ENCODE measurements around the gene GBE1.
"Not testable (repeated sequence)": the region's sequence is repeated elsewhere in the genome, so short reads cannot be mapped to it uniquely, and the experiment has no call there.

The GBE1 gene

DNA sequence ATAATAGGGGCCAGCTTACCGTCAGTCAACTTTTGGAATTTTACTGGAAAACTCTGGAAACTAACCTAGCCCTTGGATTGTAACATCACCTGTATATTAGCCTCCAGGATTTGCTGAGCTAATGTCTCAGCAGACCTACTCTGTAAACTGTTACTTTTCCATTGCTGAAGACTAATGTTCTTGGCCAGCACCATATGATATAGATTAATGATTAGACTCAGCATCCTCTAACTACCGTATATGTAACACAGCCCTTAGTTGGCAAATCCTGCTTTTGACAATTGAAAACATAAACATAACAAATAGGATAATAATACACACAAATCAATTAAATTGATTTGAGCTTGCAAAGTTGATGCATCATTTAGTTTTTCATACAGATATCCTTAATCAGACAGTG lies 26.6 kb upstream of the GBE1 start:
- TF ChIP-seq YY1 (IDR thresholded peaks at IDR 0.05; ENCODE audit: insufficient read depth, insufficient read length), result no peak
- TF ChIP-seq ZNF274 (IDR thresholded peaks at IDR 0.05; ENCODE audit: low read depth, low read length), result no peak
- TF ChIP-seq SUZ12 (IDR thresholded peaks at IDR 0.05; ENCODE audit: extremely low read depth, insufficient read depth, insufficient read length), result no peak
- no peaks in the 10 kb centered on the region for H3K27me3 ChIP-seq (ENCODE audit: insufficient read depth, insufficient read length)
- H3K4me1 ChIP-seq (ENCODE audit: insufficient read depth, insufficient read length), result no peaks in the 10 kb centered on the region
- H3K36me3 ChIP-seq (ENCODE audit: insufficient read depth, insufficient read length, low read length), result no peaks in the 10 kb centered on the region
- no peak for DNase-seq (ENCODE audit: low read depth, low spot score)
- H3K4me3 ChIP-seq (ENCODE audit: insufficient read length, low read depth), result no peak overlapping the region
- H3K9ac ChIP-seq (ENCODE audit: insufficient read length, low read depth), result no peak overlapping the region
- no peaks in the 10 kb centered on the region for H3K9me3 ChIP-seq (ENCODE audit: insufficient read depth, low read length)

DNA sequence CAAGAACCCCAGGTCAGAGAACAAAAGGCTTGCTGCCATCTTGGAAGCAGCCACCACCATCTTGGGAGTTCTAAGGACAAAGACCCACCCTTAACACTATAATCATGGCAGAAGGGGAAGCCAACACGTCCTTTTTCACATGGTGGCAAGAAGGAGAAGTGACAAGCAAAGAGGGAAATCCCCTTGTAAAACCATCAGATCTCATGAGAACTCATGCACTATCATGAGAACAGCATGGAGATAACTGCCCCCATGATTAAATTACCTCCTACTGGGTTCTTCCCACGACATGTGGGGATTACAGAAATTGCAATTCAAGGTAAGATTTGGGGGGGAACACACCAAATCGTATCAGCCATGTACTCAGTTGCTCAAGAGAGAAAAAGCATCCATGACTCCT lies 21.1 kb upstream of the GBE1 start:
- no peak for TF ChIP-seq ZNF274 (IDR thresholded peaks at IDR 0.05; ENCODE audit: low read depth, low read length)
- no peak for TF ChIP-seq SUZ12 (IDR thresholded peaks at IDR 0.05; ENCODE audit: extremely low read depth, insufficient read depth, insufficient read length)
- no peak for TF ChIP-seq YY1 (IDR thresholded peaks at IDR 0.05; ENCODE audit: insufficient read depth, insufficient read length)
- no peak overlapping the region for H3K9ac ChIP-seq (ENCODE audit: insufficient read length, low read depth)
- peaks cover 10% of the 10 kb centered on the region; the same call in 1 of the 2 replicates for H3K9me3 ChIP-seq (ENCODE audit: insufficient read depth, low read length)
- H3K4me3 ChIP-seq (ENCODE audit: insufficient read length, low read depth), result no peak overlapping the region
- no peaks in the 10 kb centered on the region for H3K36me3 ChIP-seq (ENCODE audit: insufficient read depth, insufficient read length, low read length)
- DNase-seq (ENCODE audit: low read depth, low spot score), result no peak
- H3K27me3 ChIP-seq (ENCODE audit: insufficient read depth, insufficient read length), result no peaks in the 10 kb centered on the region
- no peaks in the 10 kb centered on the region for H3K4me1 ChIP-seq (ENCODE audit: insufficient read depth, insufficient read length)

DNA sequence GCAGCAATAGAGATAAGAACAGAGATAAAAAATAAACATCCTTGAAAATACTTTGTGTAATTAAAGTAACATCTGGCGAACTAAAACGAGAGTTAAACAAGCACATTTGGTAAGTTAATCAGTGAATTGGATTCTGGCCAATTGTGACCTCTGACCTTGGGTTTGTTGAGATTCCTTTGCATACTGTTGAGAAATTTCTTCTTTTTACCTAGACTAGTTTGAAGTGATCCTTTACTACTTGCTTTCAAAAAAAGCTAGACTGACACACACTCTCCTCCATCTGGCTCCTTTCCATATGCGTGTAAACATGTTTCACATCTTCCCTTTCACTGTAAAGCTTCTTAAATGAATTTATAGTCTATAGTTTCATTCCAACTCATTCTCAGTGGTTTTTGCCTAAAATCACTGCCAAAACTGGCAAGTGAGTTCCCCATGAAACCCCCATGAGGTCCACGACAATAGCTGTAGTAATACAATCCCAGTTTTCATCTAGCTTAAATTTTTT lies 17.3 kb upstream of the GBE1 start:
- H3K9me3 ChIP-seq (ENCODE audit: insufficient read depth, low read length), result peaks cover 10% of the 10 kb centered on the region; the same call in 1 of the 2 replicates
- H3K4me1 ChIP-seq (ENCODE audit: insufficient read depth, insufficient read length), result no peaks in the 10 kb centered on the region
- H3K36me3 ChIP-seq (ENCODE audit: insufficient read depth, insufficient read length, low read length), result no peaks in the 10 kb centered on the region
- H3K4me3 ChIP-seq (ENCODE audit: insufficient read length, low read depth), result no peak overlapping the region
- no peak overlapping the region for H3K9ac ChIP-seq (ENCODE audit: insufficient read length, low read depth)
- no peak for DNase-seq (ENCODE audit: low read depth, low spot score)
- no peak for TF ChIP-seq SUZ12 (IDR thresholded peaks at IDR 0.05; ENCODE audit: extremely low read depth, insufficient read depth, insufficient read length)
- no peak for TF ChIP-seq YY1 (IDR thresholded peaks at IDR 0.05; ENCODE audit: insufficient read depth, insufficient read length)
- no peak for TF ChIP-seq ZNF274 (IDR thresholded peaks at IDR 0.05; ENCODE audit: low read depth, low read length)
- H3K27me3 ChIP-seq (ENCODE audit: insufficient read depth, insufficient read length), result no peaks in the 10 kb centered on the region

DNA sequence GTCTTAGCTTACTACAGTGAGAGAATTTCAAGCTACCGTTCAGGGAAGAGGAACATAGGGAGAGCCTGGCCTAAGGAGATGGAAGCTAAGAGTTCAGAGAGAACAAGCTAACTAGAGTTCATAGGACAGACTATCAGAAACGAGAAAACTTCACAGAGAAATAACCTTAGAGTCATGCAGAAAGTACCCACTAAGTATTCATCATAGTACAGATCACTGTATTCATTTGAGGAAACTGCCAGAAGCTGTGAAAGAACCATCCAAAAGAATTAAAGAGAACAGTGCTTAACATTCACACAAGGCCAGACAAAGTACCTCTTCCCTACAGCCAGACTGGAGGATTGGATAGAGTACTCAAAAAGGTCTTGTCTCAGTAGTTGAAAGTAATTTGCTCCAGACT lies 15.2 kb upstream of the GBE1 start:
- no peak for TF ChIP-seq YY1 (IDR thresholded peaks at IDR 0.05; ENCODE audit: insufficient read depth, insufficient read length)
- no peak for TF ChIP-seq ZNF274 (IDR thresholded peaks at IDR 0.05; ENCODE audit: low read depth, low read length)
- TF ChIP-seq SUZ12 (IDR thresholded peaks at IDR 0.05; ENCODE audit: extremely low read depth, insufficient read depth, insufficient read length), result no peak
- no peak overlapping the region for H3K9ac ChIP-seq (ENCODE audit: insufficient read length, low read depth)
- no peaks in the 10 kb centered on the region for H3K27me3 ChIP-seq (ENCODE audit: insufficient read depth, insufficient read length)
- no peaks in the 10 kb centered on the region for H3K4me1 ChIP-seq (ENCODE audit: insufficient read depth, insufficient read length)
- no peak overlapping the region for H3K4me3 ChIP-seq (ENCODE audit: insufficient read length, low read depth)
- peaks cover 10% of the 10 kb centered on the region; the same call in 1 of the 2 replicates for H3K9me3 ChIP-seq (ENCODE audit: insufficient read depth, low read length)
- DNase-seq (ENCODE audit: low read depth, low spot score), result no peak
- no peaks in the 10 kb centered on the region for H3K36me3 ChIP-seq (ENCODE audit: insufficient read depth, insufficient read length, low read length)

DNA sequence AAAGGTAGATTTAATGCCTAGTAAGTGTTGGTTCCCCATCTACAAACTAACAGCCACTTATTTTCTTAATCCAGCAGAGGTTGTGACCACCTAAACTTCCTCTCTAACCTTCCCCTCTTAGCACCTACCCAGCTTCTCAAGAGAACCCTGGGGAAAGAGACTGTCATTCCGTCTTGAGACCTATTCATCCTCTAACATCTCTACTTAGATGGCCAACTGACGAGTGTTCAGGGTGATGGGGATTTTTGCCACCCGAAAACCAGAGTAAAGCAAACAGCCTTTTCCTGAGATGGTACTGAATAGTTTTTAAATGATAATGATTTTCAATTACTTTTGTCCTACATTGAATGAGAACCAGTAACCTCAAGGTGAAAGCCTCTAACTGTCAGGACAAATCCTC lies 9.3 kb upstream of the GBE1 start:
- TF ChIP-seq SUZ12 (IDR thresholded peaks at IDR 0.05; ENCODE audit: extremely low read depth, insufficient read depth, insufficient read length) (no peak), ZNF274 (IDR thresholded peaks at IDR 0.05; ENCODE audit: low read depth, low read length) (no peak), YY1 (IDR thresholded peaks at IDR 0.05; ENCODE audit: insufficient read depth, insufficient read length) (no peak)
- no peak overlapping the region for H3K9ac ChIP-seq (ENCODE audit: insufficient read length, low read depth)
- H3K4me3 ChIP-seq (ENCODE audit: insufficient read length, low read depth), result no peak overlapping the region
- no peaks in the 10 kb centered on the region for H3K36me3 ChIP-seq (ENCODE audit: insufficient read depth, insufficient read length, low read length)
- H3K27me3 ChIP-seq (ENCODE audit: insufficient read depth, insufficient read length), result no peaks in the 10 kb centered on the region
- no peak for DNase-seq (ENCODE audit: low read depth, low spot score)
- H3K9me3 ChIP-seq (ENCODE audit: insufficient read depth, low read length), result no peaks in the 10 kb centered on the region
- H3K4me1 ChIP-seq (ENCODE audit: insufficient read depth, insufficient read length), result no peaks in the 10 kb centered on the region

DNA sequence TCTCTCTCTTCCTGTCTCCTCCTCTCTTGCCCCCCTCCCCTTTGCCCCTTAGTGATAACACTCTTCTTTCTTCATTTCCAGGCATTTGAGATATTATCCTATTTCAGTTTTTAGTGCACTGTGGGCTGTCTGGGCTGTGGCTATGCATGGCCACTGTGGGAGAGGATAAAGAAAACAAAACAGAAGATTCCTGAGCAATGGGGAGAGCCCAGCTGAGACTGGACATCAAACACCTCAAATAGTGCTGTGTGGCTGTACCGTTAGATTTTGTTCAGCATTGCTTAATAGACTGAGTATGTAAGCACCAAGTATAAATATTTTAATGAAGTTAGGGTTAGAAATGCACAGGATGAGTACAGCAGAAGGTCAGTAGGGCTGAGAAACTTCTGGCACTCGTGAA lies 7.9 kb upstream of the GBE1 start:
- Histone ChIP-seq H3K27me3 (ENCODE audit: insufficient read depth, insufficient read length) (no peaks in the 10 kb centered on the region), H3K9me3 (ENCODE audit: insufficient read depth, low read length) (no peaks in the 10 kb centered on the region), H3K9ac (ENCODE audit: insufficient read length, low read depth) (no peak overlapping the region), H3K4me1 (ENCODE audit: insufficient read depth, insufficient read length) (no peaks in the 10 kb centered on the region), H3K36me3 (ENCODE audit: insufficient read depth, insufficient read length, low read length) (no peaks in the 10 kb centered on the region), H3K4me3 (ENCODE audit: insufficient read length, low read depth) (no peak overlapping the region)
- TF ChIP-seq SUZ12 (IDR thresholded peaks at IDR 0.05; ENCODE audit: extremely low read depth, insufficient read depth, insufficient read length) (no peak), ZNF274 (IDR thresholded peaks at IDR 0.05; ENCODE audit: low read depth, low read length) (no peak), YY1 (IDR thresholded peaks at IDR 0.05; ENCODE audit: insufficient read depth, insufficient read length) (no peak)
- DNase-seq (ENCODE audit: low read depth, low spot score), result no peak

DNA sequence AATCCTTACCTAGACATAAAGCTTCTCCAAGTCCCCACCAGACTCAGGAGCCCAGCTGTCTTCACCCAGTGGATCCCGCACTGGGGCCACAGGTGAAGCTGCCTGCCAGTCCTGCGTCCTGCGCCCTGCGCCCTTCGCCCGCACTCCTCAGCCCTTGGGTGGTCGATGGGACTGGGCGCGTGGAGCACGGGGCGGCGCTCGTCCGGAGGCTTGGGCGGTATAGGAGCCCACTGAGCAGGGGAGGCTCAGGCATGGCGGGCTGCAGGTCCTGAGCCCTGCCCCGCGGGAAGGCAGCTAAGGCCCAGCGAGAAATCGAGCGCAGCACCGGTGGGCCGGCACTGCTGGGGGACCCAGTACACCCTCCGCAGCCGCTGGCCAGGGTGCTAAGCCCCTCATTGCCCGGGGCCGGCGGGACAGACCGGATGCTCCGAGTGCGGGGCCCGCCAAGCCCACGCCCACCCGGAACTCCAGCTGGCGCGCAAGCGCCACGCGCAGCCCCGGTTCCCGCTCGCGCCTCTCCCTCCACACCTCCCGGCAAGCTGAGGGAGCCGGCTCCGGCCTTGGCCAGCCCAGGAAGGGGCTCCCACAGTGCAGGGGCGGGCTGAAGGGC lies 5.9 kb upstream of the GBE1 start:
- not testable (repeated sequence) for H3K36me3 ChIP-seq (ENCODE audit: insufficient read depth, insufficient read length, low read length); H3K4me3 ChIP-seq (ENCODE audit: insufficient read length, low read depth); H3K9ac ChIP-seq (ENCODE audit: insufficient read length, low read depth); H3K27me3 ChIP-seq (ENCODE audit: insufficient read depth, insufficient read length); H3K9me3 ChIP-seq (ENCODE audit: insufficient read depth, low read length); H3K4me1 ChIP-seq (ENCODE audit: insufficient read depth, insufficient read length); DNase-seq (ENCODE audit: low read depth, low spot score)
